ENCODE measurements around the gene PRR19.

Gene PRR19

DNA sequence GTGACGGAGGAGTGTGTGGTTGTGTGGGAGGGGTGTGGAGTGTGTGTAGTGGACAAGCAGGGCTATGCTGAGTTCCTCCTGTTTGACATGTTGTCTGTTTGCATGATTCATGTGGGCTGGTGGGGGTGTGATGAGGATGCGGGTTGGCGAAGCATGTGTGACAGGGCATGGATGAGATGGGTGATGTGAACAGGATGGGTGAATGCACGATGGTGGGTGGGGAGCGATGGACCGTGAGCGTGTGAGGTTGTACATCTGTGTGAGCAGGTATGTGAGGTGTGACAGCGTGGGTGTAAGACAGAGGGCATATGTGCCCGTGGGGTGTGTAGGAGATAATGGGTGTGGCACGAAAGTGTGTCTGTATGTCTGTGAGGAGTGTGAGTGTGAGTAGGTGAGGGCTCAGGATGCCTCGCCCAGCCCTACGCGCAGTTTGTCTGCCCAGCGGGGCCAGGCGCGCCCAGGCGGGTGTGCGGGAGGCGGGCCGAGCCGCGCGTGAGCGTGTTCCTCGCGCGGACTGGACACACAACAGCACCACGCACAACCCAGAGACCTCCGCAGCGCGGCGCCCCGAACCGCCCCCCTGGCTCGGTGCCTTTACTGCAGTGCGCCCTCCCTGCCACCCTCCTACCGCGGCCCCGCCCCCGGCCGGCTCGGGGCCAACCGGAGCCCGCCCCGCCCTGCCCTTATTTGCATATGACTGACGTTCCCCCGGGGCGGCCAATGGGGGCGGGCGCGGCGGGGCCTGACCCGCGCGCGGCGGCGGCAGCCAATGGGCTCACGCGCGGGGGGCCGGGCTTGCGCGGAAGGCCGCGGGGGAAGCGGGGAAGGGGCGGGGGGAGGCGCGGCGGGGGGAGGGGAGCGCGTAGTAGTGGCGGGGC is 18.5 kb upstream of the PRR19 start:
- DNase-seq (ENCODE audit: low read depth), result no peak

DNA sequence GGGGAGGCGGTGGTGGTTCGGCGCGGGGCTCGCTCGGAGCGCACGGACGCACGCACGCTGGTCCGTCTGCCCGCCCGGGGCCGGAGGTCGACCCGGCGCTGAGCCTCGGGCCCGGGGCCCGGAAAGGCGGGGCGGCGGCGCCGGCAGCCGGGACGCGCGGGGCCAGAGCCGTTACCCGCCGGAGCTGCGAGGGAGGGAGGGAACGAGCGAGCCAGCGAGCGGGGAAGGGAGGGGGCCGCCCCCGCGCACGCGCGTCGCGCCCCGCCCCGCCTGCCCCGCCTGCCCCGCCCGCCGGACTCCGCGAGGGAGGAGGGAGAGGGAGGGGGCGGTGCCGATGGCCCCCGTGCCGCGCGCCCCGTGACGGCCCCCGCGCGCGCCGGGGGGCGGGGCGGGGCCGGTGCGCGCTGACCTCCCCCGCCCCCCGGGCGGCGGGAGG is 17.8 kb upstream of the PRR19 start:
- no peak for DNase-seq (ENCODE audit: low read depth)

DNA sequence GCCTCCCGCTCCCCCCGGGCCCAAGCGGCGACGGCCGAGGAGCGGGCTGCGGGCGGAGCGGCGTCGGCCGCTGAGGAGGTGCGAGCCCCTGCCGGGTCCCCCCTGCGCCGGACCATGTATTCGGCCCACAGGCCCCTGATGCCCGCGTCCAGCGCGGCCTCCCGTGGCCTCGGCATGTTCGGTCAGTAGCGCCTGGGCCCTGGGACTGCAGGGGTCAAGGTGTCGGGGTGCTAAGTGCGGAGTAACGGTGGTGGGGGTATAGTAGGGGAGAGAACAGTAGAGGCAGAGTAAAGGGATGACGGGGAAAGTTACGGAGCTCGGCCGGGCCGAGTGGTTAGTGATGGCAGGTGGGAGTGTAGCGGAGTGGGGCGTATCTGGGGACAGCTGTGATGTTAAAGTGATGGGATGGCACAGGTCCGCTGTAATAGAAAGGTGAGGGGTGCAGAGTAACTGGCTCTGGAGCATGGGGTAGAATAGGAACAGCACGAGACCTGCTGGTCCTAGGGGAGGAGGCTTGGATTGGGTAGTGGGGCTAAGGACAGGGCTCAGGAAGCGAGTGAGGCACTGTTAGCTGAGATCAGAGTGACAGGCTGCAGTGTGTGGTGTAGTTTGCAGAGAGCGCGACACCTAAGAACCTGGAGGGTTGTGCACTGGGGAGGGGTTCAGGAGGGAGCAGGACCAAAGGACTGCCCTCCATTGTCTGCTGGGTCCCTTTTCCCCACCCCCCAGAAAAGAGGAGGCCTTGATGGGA is 17.2 kb upstream of the PRR19 start:
- DNase-seq (ENCODE audit: low read depth), result no peak

DNA sequence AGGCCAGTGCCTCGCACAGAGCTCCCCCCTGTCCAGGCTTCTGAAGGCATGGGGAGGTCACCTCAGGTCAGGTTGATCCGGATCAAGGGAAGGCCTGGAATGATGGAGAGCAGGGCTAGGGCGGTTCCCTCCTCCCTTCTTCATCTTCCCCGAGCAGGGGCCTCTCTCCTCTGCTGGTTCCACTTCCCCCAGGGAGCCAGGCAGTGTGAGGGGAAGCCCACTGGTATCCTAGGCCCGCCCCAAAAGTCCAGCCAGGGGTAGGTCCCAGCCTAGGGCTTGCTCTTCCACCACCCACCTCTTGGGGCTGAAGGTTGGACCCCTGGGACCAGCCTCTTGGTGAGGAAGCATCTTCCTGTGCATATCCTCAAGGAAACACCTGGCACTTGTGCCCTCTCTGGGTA is 16.4 kb upstream of the PRR19 start:
- DNase-seq (ENCODE audit: low read depth), result no peak

DNA sequence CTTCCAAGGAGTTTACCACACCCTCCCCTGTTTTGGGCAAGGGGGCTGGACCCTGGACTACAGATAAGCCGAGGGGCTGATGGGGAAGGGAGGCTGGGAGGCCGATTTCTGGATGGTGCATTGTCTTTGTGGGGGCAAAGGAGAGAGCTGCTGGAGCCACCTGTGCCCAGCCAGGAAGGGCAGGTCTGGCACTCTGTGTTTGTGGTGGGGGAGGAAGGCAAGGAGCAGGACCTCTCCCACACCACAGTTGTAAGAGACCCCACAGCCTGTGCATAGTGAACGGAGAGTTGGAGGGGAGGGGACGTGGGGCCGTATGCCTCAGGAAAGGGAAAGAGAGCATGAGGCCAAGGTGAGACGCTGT is 16.0 kb upstream of the PRR19 start:
- DNase-seq (ENCODE audit: low read depth), result no peak

DNA sequence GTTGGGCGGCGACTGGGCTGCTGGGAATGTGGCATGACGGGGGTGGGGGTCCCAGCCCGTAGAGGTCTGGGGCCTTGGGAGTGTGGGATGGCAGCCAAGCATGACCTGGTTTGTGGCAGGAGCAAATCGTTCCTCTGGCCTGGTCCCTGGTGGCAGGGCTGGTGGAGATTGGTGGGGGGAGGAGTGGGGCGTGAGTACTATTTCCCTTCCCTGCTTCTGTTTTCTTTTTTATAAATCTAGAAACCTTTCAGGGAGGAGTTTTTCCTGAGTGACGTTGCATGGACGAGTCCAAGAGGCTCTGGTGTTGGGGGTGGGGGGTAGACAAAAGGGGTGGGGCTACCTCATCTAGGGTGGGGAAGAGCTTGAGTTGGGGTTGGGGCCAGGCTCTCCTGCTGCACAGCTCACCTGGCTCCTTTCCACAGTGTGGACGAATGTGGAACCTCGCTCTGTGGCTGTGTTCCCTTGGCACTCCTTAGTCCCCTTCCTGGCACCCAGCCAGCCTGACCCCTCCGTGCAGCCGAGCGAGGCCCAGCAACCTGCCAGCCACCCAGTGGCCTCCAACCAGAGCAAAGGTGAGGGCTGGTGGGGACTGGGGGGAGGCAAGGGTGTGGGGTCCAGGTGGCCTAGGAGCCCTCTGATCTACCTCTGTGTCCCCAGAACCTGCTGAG is 15.4 kb upstream of the PRR19 start:
- no peak for DNase-seq (ENCODE audit: low read depth)

DNA sequence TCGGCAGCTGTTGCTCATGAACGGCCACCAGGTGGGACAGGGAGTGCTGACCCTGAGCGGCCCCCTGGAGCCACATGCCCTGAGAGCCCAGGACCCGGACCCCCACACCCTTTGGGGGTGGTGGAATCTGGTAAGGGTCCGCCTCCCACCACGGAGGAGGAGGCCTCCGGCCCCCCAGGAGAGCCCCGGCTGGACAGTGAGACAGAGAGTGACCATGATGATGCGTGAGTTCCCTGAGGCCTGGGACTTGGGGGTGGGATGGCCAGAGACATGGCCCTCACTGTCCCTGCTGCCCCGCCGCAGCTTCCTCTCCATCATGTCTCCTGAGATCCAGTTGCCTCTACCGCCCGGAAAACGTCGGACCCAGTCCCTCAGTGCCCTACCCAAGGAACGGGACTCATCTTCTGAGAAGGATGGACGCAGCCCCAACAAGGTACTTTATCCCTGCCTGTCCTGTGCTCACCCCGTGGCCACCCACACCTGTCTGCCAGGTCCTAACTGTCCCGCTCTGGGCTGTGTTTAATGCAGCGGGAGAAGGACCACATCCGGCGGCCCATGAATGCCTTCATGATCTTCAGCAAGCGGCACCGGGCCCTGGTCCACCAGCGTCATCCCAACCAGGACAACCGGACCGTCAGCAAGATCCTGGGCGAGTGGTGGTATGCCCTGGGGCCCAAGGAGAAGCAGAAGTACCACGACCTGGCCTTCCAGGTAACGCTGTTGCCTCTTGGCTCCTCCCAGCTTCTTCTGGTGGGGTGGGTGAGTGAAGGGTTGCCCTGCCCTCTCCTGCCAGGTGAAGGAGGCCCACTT is 14.7 kb upstream of the PRR19 start:
- DNase-seq (ENCODE audit: low read depth), result no peak

DNA sequence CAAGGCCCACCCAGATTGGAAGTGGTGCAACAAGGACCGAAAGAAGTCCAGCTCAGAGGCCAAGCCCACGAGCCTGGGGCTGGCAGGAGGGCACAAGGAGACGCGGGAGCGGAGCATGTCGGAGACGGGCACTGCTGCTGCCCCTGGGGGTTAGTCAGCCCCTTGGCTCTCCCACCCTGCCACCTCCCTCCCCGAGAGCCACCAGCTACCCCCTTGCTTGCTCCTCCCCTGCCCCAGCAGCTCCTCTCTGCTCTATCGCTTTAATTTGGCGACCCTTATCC is 14.2 kb upstream of the PRR19 start:
- no peak for DNase-seq (ENCODE audit: low read depth)

DNA sequence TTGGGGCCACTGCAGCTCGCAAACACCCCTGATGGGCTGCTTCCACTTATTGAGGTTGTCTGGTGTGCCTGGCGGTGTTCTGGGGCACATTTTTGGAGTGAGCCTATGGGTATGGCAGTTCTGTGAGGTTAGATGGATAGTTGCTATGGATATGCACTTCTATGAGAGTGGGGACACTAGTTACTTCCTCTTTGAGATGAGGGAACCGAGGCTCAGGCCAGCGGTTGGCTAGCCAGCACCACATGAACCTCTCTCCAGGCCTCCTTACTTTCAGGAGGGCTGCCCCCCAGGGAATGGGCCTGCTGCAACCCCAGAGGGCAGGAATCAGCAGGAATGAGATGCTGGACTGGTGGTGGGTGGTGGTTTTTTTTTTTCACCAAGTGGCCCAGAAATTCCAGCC is 13.5 kb upstream of the PRR19 start:
- DNase-seq (ENCODE audit: low read depth), result no peak

DNA sequence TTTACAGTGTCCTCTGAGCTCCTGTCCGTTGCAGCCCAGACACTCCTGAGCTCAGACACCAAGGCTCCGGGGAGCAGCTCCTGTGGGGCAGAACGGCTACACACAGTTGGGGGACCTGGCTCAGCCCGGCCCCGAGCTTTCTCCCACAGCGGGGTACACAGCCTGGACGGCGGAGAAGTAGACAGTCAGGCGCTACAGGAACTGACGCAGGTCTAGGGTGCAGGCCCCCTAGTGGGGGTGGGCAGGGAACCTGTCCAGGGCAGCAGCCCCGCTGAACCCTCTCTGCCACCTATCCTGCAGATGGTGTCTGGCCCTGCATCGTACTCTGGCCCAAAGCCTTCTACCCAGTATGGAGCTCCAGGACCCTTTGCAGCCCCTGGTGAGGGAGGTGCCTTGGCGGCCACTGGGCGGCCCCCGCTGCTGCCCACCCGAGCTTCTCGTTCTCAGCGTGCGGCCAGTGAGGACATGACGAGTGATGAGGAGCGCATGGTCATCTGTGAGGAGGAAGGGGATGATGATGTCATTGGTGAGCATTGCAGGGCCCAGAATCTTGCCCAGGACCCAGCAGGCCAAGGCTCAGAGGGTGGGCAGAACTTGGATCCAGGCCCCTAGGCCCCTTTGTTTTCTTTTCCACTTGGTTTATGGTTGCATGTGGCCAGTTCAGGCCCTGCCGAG is 12.9 kb upstream of the PRR19 start:
- no peak for DNase-seq (ENCODE audit: low read depth)

DNA sequence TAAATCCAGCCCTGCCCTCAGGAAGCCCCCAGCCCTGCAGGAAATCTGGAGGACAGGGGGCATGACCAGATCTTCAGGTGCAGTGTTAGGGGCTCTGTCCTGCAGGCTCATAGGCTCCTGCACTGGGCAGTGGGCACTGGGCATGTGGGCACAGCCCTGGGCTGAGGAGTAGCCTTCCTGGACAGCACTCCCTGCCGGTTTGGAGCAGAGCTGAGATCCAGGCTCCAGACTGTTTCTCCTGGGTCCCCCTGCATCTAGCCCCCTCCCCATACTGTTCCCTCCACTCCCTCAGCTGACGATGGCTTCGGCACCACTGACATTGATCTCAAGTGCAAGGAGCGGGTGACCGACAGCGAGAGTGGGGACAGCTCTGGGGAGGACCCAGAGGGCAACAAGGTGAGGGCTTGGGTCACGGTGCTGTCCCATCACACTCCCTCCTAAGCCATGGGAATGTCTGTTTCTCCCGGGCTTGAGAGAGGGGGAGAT is 12.3 kb upstream of the PRR19 start:
- no peak for DNase-seq (ENCODE audit: low read depth)

DNA sequence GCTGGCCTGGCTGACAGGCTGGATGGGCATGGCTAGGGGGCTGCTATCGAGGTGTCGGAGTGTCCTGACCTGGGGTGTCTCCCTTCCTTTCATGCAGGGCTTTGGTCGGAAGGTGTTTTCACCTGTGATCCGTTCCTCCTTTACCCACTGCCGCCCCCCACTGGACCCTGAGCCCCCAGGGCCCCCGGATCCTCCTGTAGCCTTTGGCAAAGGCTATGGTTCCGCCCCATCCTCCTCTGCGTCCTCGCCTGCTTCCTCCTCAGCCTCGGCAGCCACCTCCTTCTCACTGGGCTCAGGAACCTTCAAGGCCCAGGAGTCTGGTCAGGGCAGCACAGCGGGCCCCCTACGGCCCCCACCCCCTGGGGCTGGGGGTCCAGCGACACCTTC is 11.8 kb upstream of the PRR19 start:
- no peak for DNase-seq (ENCODE audit: low read depth)

DNA sequence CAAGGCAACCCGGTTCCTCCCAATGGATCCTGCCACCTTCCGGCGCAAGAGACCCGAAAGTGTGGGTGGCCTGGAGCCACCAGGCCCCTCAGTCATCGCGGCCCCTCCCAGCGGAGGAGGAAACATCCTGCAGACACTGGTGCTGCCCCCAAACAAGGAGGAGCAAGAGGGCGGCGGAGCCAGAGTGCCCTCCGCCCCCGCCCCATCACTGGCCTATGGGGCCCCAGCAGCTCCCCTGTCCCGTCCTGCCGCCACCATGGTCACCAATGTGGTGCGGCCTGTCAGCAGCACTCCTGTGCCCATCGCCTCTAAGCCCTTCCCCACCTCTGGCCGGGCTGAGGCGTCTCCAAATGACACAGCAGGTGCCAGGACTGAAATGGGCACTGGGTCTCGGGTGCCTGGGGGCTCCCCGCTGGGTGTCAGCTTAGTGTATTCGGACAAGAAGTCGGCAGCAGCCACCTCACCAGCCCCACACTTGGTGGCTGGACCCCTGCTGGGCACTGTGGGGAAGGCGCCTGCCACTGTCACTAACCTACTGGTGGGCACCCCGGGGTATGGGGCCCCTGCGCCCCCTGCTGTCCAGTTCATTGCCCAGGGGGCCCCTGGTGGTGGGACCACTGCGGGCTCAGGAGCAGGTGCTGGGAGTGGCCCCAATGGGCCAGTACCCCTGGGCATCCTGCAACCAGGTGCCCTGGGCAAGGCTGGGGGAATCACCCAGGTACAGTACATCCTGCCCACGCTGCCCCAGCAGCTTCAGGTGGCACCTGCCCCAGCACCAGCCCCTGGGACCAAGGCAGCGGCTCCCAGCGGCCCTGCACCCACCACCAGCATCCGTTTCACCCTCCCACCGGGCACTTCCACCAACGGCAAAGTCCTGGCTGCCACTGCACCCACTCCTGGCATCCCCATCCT is 11.2 kb upstream of the PRR19 start:
- DNase-seq (ENCODE audit: low read depth), result no peak

DNA sequence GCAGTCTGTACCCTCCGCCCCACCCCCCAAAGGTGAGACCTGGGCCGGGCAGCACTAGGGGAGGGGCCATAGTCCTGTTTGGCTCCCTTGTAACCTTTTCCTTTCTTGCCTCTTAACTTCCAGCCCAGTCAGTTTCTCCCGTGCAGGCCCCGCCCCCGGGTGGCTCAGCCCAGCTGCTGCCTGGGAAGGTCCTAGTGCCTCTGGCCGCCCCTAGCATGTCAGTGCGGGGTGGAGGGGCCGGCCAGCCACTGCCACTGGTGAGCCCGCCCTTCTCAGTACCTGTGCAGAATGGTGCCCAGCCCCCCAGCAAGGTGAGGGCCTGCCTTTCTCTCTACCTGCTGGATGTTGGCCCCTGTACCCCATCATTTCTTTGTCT is 10.5 kb upstream of the PRR19 start:
- DNase-seq (ENCODE audit: low read depth), result no peak

DNA sequence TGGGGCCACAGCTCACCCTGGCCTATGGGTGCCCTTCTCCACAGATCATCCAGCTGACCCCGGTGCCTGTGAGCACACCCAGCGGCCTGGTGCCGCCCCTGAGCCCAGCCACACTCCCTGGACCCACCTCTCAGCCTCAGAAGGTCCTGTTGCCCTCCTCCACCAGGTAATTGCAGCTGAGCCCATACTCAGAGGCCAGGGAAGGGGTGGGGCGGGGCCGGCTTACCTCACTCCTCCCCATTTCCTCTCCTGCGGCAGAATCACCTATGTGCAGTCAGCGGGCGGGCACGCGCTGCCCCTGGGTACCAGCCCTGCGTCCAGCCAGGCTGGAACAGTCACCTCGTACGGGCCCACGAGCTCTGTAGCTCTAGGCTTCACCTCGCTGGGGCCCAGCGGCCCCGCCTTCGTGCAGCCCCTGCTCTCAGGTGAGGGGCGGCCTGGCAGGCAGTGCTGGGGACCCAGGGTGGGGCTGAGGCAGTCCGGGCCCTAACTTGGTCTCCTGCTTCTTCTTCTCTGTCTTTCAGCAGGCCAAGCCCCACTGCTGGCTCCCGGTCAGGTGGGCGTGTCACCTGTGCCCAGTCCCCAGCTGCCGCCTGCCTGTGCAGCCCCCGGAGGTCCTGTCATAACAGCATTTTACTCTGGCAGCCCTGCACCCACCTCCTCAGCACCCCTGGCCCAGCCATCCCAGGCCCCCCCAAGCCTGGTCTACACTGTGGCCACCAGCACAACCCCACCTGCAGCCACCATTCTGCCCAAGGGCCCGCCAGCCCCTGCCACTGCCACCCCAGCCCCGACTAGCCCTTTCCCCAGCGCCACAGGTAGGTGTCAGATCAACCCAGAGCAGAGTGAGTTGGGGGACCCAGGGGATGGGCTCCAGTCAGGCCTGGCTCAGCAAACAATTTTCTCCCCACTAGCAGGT is 9.6 kb upstream of the PRR19 start:
- no peak for DNase-seq (ENCODE audit: low read depth)

DNA sequence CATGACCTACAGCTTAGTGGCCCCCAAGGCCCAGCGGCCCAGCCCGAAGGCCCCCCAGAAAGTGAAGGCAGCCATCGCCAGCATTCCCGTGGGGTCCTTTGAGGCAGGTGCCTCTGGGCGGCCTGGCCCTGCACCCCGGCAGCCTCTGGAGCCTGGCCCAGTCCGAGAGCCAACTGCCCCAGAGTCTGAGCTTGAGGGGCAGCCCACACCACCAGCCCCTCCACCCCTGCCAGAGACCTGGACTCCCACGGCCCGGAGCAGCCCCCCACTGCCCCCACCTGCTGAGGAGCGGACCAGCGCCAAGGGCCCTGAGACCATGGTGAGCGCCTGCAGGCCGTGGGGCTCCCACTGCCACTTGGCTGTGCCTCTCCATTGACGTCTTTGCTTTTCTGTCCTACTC is 9.0 kb upstream of the PRR19 start:
- DNase-seq (ENCODE audit: low read depth), result no peak

DNA sequence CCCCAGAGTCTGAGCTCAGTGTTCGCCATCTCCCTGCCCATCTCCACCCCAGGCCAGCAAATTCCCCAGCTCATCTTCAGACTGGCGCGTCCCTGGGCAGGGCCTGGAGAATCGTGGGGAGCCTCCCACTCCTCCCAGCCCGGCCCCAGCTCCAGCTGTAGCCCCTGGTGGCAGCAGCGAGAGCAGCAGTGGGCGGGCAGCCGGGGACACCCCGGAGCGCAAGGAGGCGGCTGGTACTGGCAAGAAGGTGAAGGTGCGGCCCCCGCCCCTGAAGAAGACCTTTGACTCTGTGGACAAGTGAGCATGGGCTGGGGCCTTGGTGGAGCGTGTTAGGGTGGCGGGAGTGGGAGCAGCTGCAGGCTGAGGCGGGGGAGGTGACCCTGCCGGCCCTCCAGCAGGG is 8.4 kb upstream of the PRR19 start:
- no peak for DNase-seq (ENCODE audit: low read depth)

DNA sequence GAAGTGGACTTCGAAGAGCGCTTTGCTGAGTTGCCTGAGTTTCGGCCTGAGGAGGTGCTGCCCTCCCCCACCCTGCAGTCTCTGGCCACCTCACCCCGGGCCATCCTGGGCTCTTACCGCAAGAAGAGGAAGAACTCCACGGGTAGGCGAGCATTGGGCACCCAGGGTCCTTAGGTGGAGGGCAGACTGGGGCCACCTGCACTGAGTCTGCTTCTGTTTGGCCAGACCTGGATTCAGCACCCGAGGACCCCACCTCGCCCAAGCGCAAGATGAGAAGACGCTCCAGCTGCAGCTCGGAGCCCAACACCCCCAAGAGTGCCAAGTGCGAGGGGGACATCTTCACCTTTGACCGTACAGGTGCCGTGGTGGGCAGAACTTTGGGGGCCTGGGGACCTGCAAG is 8.0 kb upstream of the PRR19 start:
- no peak for DNase-seq (ENCODE audit: low read depth)

DNA sequence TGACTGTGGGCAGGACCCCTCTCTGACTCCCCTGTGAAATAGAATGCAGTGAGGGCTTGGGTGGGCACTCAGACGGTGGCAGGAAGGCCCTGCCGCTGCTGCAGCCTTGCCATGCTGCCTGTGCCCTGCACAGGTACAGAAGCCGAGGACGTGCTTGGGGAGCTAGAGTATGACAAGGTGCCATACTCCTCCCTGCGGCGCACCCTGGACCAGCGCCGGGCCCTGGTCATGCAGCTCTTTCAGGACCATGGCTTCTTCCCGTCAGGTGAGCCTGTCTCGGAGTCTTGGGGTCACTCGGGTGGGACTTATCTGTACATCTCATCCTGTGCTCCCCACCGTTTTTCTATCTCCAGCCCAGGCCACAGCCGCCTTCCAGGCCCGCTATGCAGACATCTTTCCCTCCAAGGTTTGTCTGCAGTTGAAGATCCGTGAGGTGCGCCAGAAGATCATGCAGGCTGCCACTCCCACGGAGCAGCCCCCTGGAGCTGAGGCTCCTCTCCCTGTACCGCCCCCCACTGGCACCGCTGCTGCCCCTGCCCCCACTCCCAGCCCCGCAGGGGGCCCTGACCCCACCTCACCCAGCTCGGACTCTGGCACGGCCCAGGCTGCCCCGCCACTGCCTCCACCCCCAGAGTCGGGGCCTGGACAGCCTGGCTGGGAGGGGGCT is 7.3 kb upstream of the PRR19 start:
- DNase-seq (ENCODE audit: low read depth), result no peak

Data from non-pigmented ciliary epithelial cell (primary cell).